ENCODE data around the gene GRIK1. TPM values are rescaled to one million over a fixed set of nuclear protein-coding genes. Genes with fewer than 3 reads are reported as not detected.

GRIK1 gene
- polyA plus RNA-seq, 1 donor (not counting 4 experiments of a cell fraction or from before 2014, with no cell fraction given): not detected

- Histone ChIP-seq H3K36me3 (ENCODE audit: control insufficient read depth in 2 of 2, extremely low read depth in 1 of 2, insufficient read depth in 2 of 2, low read length in 2 of 2) (no peaks in the 10 kb centered on the region), H4K20me1 (ENCODE audit: control insufficient read depth, extremely low read depth, insufficient read depth, low read length) (no peaks in the 10 kb centered on the region), H2AFZ (ENCODE audit: control insufficient read depth, low read length) (no peak overlapping the region), H3K4me1 (ENCODE audit: control insufficient read depth, extremely low read depth, insufficient read depth, low read length) (no peaks in the 10 kb centered on the region), H3K9ac (ENCODE audit: control insufficient read depth, extremely low read depth, insufficient read depth, low read length) (no peak overlapping the region), H3K4me3 (ENCODE audit: control insufficient read depth in 2 of 3, extremely low read depth in 1 of 3, insufficient read depth in 2 of 3, low read depth in 1 of 3, low read length in 3 of 3) (no peak overlapping the region), H3K27me3 (ENCODE audit: control insufficient read depth, extremely low read depth, insufficient read depth, low read length) (no peaks in the 10 kb centered on the region), H3K4me2 (ENCODE audit: control insufficient read depth, extremely low read depth, insufficient read depth, low read depth, low read length) (no peak overlapping the region), H3K9me3 (ENCODE audit: control insufficient read depth, low read depth, low read length) (no peaks in the 10 kb centered on the region), H3K9me1 (ENCODE audit: control insufficient read depth, extremely low read depth, insufficient read depth, low read length) (no peaks in the 10 kb centered on the region), H3K79me2 (ENCODE audit: control insufficient read depth, insufficient read depth, low read length) (no peaks in the 10 kb centered on the region), H3K27ac (ENCODE audit: control insufficient read depth, insufficient read depth, low read length) (no peak overlapping the region)
- dilution Hi-C loops (cut with MboI; ENCODE audit: extremely low pct_ligation_motif_present, low sequenced_read_pairs): no loop called here
- FAIRE-seq (no peak), DNase-seq (ENCODE audit: low read depth, low spot score) (no peak)
- no peak for TF ChIP-seq EZH2 (IDR thresholded peaks at IDR 0.05; ENCODE audit: low read length)
- TF ChIP-seq CTCF (optimal IDR thresholded peaks at IDR 0.05 in 1 of 3, IDR thresholded peaks at IDR 0.05 in 1 of 3, conservative IDR thresholded peaks at IDR 0.05 in 1 of 3; ENCODE audit: extremely low read depth in 1 of 3, insufficient read depth in 2 of 3, low read length in 3 of 3): no peak
These were observed 428.7 kb downstream of the GRIK1 start for GRCh38 chr21:29511096-29511495.

- Histone ChIP-seq H3K4me1 (ENCODE audit: control insufficient read depth, extremely low read depth, insufficient read depth, low read length) (peaks cover 5% of the 10 kb centered on the region), H2AFZ (ENCODE audit: control insufficient read depth, low read length) (no peak overlapping the region), H3K27me3 (ENCODE audit: control insufficient read depth, extremely low read depth, insufficient read depth, low read length) (no peaks in the 10 kb centered on the region), H3K27ac (ENCODE audit: control insufficient read depth, insufficient read depth, low read length) (no peak overlapping the region), H3K9me3 (ENCODE audit: control insufficient read depth, low read depth, low read length) (no peaks in the 10 kb centered on the region), H3K4me2 (ENCODE audit: control insufficient read depth, extremely low read depth, insufficient read depth, low read depth, low read length) (no peak overlapping the region), H3K9ac (ENCODE audit: control insufficient read depth, extremely low read depth, insufficient read depth, low read length) (no peak overlapping the region), H3K36me3 (ENCODE audit: control insufficient read depth in 2 of 2, extremely low read depth in 1 of 2, insufficient read depth in 2 of 2, low read length in 2 of 2) (no peaks in the 10 kb centered on the region), H3K4me3 (ENCODE audit: control insufficient read depth in 2 of 3, extremely low read depth in 1 of 3, insufficient read depth in 2 of 3, low read depth in 1 of 3, low read length in 3 of 3) (no peak overlapping the region), H3K79me2 (ENCODE audit: control insufficient read depth, insufficient read depth, low read length) (no peaks in the 10 kb centered on the region), H4K20me1 (ENCODE audit: control insufficient read depth, extremely low read depth, insufficient read depth, low read length) (no peaks in the 10 kb centered on the region), H3K9me1 (ENCODE audit: control insufficient read depth, extremely low read depth, insufficient read depth, low read length) (no peaks in the 10 kb centered on the region)
- DNase-seq (ENCODE audit: low read depth, low spot score) (no peak), FAIRE-seq (no peak)
- dilution Hi-C loops (cut with MboI; ENCODE audit: extremely low pct_ligation_motif_present, low sequenced_read_pairs): no loop called here
- TF ChIP-seq EZH2 (IDR thresholded peaks at IDR 0.05; ENCODE audit: low read length) (no peak), CTCF (optimal IDR thresholded peaks at IDR 0.05 in 1 of 3, IDR thresholded peaks at IDR 0.05 in 1 of 3, conservative IDR thresholded peaks at IDR 0.05 in 1 of 3; ENCODE audit: extremely low read depth in 1 of 3, insufficient read depth in 2 of 3, low read length in 3 of 3) (no peak)
These were observed 430.7 kb downstream of the GRIK1 start for GRCh38 chr21:29509121-29509520.

Data from keratinocyte (primary cell).